Measurements from ENCODE around the gene NTF3. TPM values are rescaled to one million over a fixed set of nuclear protein-coding genes. Genes with fewer than 3 reads are reported as not detected.

NTF3 gene
- total RNA-seq, 2 donors from 2014 or later, result 1.0 to 1.2 TPM

DNA sequence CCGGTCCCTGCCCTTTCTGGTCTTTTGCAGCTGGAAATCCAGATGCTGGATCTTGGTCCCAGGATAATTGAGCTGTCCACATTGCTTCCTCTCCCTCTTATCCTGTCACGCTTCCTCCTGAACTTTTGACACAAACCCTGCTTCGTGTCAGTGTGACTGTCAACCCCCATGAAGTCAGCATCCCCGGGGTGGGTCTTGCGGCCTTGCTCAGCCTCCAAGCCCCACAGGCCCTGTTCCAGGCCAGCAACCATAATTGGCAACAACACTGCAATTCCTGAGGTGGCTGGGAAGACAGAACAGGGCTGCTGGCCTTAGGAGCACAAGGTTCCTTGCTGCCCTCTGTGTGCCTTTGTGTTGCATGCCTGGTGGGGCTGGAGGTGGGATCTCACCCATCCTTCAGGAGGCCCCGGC is 74.9 kb downstream of the NTF3 start:
- 64% methylated on average over 6 of the region's 6 CpGs for WGBS
- H3K4me3 ChIP-seq, result no peak overlapping the region
- H3K9me3 ChIP-seq, result no peaks in the 10 kb centered on the region
- H3K36me3 ChIP-seq, result no peaks in the 10 kb centered on the region
- no peaks in the 10 kb centered on the region for H3K27me3 ChIP-seq (replicated peaks; ENCODE audit: insufficient read depth)
- H3K4me1 ChIP-seq (replicated peaks), result no peaks in the 10 kb centered on the region
- no peak overlapping the region for H3K27ac ChIP-seq
- intact Hi-C loops (cut with DNase I), result no loop called here
- no peak for TF ChIP-seq POLR2AphosphoS5 (IDR thresholded peaks at IDR 0.05)
- no peak for TF ChIP-seq POLR2A (IDR thresholded peaks at IDR 0.05)
- no peak for TF ChIP-seq CTCF (IDR thresholded peaks at IDR 0.05)
- DNase-seq (ENCODE audit: low spot score), result no peak

DNA sequence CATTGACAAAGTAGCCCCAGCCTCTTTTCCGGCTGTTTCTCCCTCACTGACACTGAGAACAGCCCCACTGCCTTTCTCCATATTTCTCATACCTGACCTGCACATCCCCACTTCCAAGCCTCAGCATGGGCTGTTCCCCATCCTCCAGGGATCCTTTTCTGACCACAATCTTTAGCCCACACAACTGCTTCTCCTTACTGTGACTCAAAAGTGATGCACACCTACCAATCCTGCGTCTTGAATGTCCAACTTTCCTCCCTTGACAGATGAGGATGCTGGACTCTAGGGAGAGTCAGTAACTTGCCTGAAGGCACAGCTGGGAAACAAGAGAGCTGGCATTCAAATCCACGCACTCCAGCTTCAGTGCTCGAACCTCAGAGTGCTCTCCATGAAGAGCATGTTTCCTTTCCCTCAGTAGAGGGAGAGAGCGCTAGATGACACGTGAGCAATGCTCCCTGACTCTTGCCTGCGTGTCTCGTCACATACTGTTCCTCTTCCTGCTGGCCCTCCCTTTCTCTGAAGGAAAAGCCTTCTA is 75.6 kb downstream of the NTF3 start:
- 92% methylated on average over 8 of the region's 8 CpGs for WGBS
- H3K4me1 ChIP-seq (replicated peaks), result no peaks in the 10 kb centered on the region
- no peak overlapping the region for H3K27ac ChIP-seq
- no peaks in the 10 kb centered on the region for H3K27me3 ChIP-seq (replicated peaks; ENCODE audit: insufficient read depth)
- intact Hi-C loops (cut with DNase I), result no loop called here
- TF ChIP-seq POLR2AphosphoS5 (IDR thresholded peaks at IDR 0.05) (no peak), POLR2A (IDR thresholded peaks at IDR 0.05) (no peak), CTCF (IDR thresholded peaks at IDR 0.05) (no peak)
- no peak for DNase-seq (ENCODE audit: low spot score)
- no peaks in the 10 kb centered on the region for H3K36me3 ChIP-seq
- H3K4me3 ChIP-seq, result no peak overlapping the region
- H3K9me3 ChIP-seq, result no peaks in the 10 kb centered on the region

DNA sequence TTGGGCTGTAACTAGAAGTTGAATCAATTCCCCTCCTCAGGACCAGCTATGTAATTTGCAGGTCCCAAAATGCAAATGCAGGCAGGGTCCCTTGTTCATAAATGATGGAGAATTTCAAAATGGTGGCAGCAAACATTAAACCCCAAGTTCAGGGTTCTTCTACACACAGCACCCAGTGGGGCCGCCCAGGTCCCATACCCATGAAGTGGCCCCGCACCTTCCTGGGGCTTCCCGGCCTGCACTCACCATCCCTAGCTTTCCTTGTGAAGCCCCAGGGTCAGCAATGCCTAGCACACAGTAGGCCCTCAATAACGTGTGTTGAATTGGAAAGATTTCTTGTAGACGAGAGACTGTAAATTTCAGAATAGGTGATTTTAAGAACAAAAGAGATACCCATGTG is 76.0 kb downstream of the NTF3 start:
- intact Hi-C loops (cut with DNase I), result no loop called here
- H3K4me3 ChIP-seq, result no peak overlapping the region
- no peaks in the 10 kb centered on the region for H3K36me3 ChIP-seq
- H3K9me3 ChIP-seq, result no peaks in the 10 kb centered on the region
- TF ChIP-seq POLR2AphosphoS5 (IDR thresholded peaks at IDR 0.05) (no peak), CTCF (IDR thresholded peaks at IDR 0.05) (no peak), POLR2A (IDR thresholded peaks at IDR 0.05) (no peak)
- no peak overlapping the region for H3K27ac ChIP-seq
- whole genome bisulfite sequencing, result 94% methylated on average over 5 of the region's 5 CpGs
- H3K4me1 ChIP-seq (replicated peaks), result no peaks in the 10 kb centered on the region
- H3K27me3 ChIP-seq (replicated peaks; ENCODE audit: insufficient read depth), result no peaks in the 10 kb centered on the region
- DNase-seq (ENCODE audit: low spot score), result no peak

DNA sequence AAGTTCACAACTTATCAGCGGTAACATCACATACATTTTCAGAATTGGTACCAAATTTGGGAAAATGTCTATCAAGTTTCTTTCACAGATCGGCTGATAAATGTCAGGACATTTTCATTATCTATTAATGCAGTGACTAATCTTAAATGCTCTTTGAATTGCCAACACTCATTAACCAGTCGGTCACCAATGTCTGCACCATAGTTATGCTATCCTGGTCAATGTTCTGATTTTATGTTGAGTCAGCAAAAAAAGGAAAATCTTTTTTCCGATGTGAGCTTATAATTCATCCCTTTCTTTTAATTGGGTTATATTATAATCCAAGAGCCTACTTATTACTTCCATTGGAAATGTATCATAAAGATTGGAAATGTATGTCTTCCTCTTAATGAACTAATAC is 77.2 kb downstream of the NTF3 start:
- Histone ChIP-seq H3K27ac (no peak overlapping the region), H3K36me3 (no peaks in the 10 kb centered on the region), H3K27me3 (replicated peaks; ENCODE audit: insufficient read depth) (no peaks in the 10 kb centered on the region), H3K4me1 (replicated peaks) (no peaks in the 10 kb centered on the region), H3K9me3 (no peaks in the 10 kb centered on the region), H3K4me3 (no peak overlapping the region)
- no peak for DNase-seq (ENCODE audit: low spot score)
- WGBS, result 89% methylated on average over 4 of the region's 4 CpGs
- intact Hi-C loops (cut with DNase I), result no loop called here
- TF ChIP-seq CTCF (IDR thresholded peaks at IDR 0.05) (no peak), POLR2AphosphoS5 (IDR thresholded peaks at IDR 0.05) (no peak), POLR2A (IDR thresholded peaks at IDR 0.05) (no peak)

DNA sequence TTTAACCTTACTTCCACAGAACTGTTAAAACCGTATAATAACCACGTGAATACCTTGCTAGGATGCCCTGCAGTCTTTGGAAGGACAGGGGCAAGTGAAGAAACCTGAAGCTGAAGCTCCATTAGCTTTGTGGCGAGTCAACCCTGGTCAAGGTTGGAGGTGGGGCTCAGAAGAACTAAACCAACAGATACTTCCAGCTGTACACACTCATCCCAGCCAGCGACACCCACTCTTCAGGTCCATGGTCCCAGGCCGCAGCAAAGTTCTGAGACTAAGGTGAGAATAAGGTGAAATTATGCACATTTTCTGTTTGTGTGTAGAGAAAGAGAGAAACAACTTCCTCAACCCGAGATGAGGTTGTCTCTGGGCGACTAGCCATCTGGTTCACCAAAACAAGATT is 77.6 kb downstream of the NTF3 start:
- TF ChIP-seq POLR2AphosphoS5 (IDR thresholded peaks at IDR 0.05) (no peak), CTCF (IDR thresholded peaks at IDR 0.05) (no peak), POLR2A (IDR thresholded peaks at IDR 0.05) (no peak)
- Histone ChIP-seq H3K4me3 (no peak overlapping the region), H3K27ac (no peak overlapping the region), H3K36me3 (no peaks in the 10 kb centered on the region), H3K27me3 (replicated peaks; ENCODE audit: insufficient read depth) (no peaks in the 10 kb centered on the region), H3K4me1 (replicated peaks) (no peaks in the 10 kb centered on the region), H3K9me3 (no peaks in the 10 kb centered on the region)
- DNase-seq (ENCODE audit: low spot score), result no peak
- WGBS, result 91% methylated on average over 7 of the region's 7 CpGs
- intact Hi-C loops (cut with DNase I), result no loop called here

Data from prostate gland (tissue), 2 donors.